OCI-LY3 (cell line): Measurements from ENCODE around the gene TRAPPC2.

ENCODE experiments used
- CTCF ChIP-seq: fragments of 200-600, 300-600 bp; sonication (generic); IDR thresholded peaks from 2 replicates; pipeline ENCODE4 v1.5.1; 2014; ENCODE audit warnings: antibody characterized with exemption, low read length, low read depth
- EZH2phosphoT487 ChIP-seq: fragments of 200-600 bp; shearing (Covaris generic); IDR thresholded peaks from 2 replicates; pipeline ENCODE4 v1.6.1; 2018; ENCODE audit warnings: antibody characterized with exemption, mixed run types, low read depth

GRCh38 chrX:13711141-13711540 lies 23.3 kb downstream of the TRAPPC2 start:
- TF ChIP-seq CTCF (no peak), EZH2phosphoT487 (no peak)
